Measurements from ENCODE around the gene POLE.

GRCh38 chr12:132716356-132716755 lies 29.2 kb upstream of the POLE start:
- TF ChIP-seq CTCF (IDR thresholded peaks at IDR 0.05) (no peak), POLR2A (IDR thresholded peaks at IDR 0.05) (no peak)

All from body of pancreas (tissue), 4 donors.